Adrenal gland (tissue), 12 donors: ENCODE measurements around the gene FHIP1B. TPM values are rescaled to one million over a fixed set of nuclear protein-coding genes. Genes with fewer than 3 reads are reported as not detected.

ENCODE experiments used
- DNase-seq, 7 donors: peaks; one replicate each; pipeline ENCODE4 v3.0.0-alpha.2; 2019 to 2020
- H3K27ac ChIP-seq, 5 donors: fragments of 200-600 bp; sonication (generic) in 4 of 5; 1 replicate in 3 of 5; 2 replicates in 2 of 5; pipeline versions ENCODE4 v1.5.1 to v1.8.0; 2016 to 2020; ENCODE audit warnings: mild to moderate bottlenecking in 1 of 5
- H3K27me3 ChIP-seq: fragments of 200-600 bp; 2 replicates; pipeline ENCODE4 v1.8.0; 2021
- H3K36me3 ChIP-seq, 2 donors: fragments of 200-600 bp; replicated peaks in 1 of 2; 1 replicate in 1 of 2; 2 replicates in 1 of 2; pipeline versions ENCODE4 v1.5.1 to v1.8.0; 2018 to 2022
- H3K4me1 ChIP-seq, 2 donors: fragments of 200-600 bp; replicated peaks in 1 of 2; 1 replicate in 1 of 2; 2 replicates in 1 of 2; pipeline versions ENCODE4 v1.5.1 to v1.8.0; 2018 to 2021
- H3K4me3 ChIP-seq, 4 donors: fragments of 200-600 bp; sonication (generic) in 3 of 4; one replicate each; pipeline ENCODE4 v1.5.1; 2016 to 2018
- H3K9me3 ChIP-seq, 3 donors: fragments of 200-600 bp; sonication (generic) in 1 of 3; replicated peaks in 1 of 3; 1 replicate in 2 of 3; 2 replicates in 1 of 3; pipeline versions ENCODE4 v1.5.1 to v1.8.0; 2016 to 2021
- CTCF ChIP-seq, 6 experiments: fragments of 450-650 bp in 4 of 6; fragments of 200-600 bp in 2 of 6; sonication (generic) in 1 of 6; IDR thresholded peaks; 1 replicate in 5 of 6; 2 replicates in 1 of 6; pipeline versions ENCODE4 v1.5.1 to v1.8.0; 2016 to 2021; ENCODE audit warnings: antibody characterized with exemption in 6 of 6, mild to moderate bottlenecking in 2 of 6, moderate library complexity in 1 of 6
- POLR2A ChIP-seq, 2 donors: fragments of 450-650 bp; IDR thresholded peaks; one replicate each; pipeline ENCODE4 v1.6.1; 2017; ENCODE audit warnings: antibody characterized with exemption in 2 of 2, mild to moderate bottlenecking in 2 of 2, moderate library complexity in 1 of 2
- WGBS, 4 donors: extraction: QIAGEN DNeasy Blood & Tissue Kit in 2 of 4; methylation state at CpG; one replicate each; pipeline versions ENCODE4 v1.1.5 to v1.1.7; 2013 to 2017; 5-methylcytosine and 5-hydroxymethylcytosine counted together
- intact Hi-C, 2 donors: fragments of 100-400 bp; cut with DNase I; formaldehyde crosslinking; loops; one replicate each; pipeline versions ENCODE4 v1.14.1 to v1.15.0; 2022 to 2023
- polyA plus RNA-seq, 3 donors: library from polyadenylated mRNA; stranded (reverse); fragments of 200-250 nt in 2 of 3; fragments of 350-450 nt in 1 of 3; fragmentation: Illumina TruSeq in 1 of 3; extraction: RNeasy Lipid Tissue Mini Kit (QIAGEN cat#74804) in 1 of 3; gene quantifications; one replicate each; pipeline ENCODE4 v1.2.3, GENCODE V29; 2013 to 2014
- total RNA-seq, 9 donors: library from RNA; depleted of rRNA in 4 of 9; stranded (reverse); fragments of >200 nt in 4 of 9; fragments of 120-200 nt in 1 of 9; fragmentation: NEBNext Ultra II Directional in 1 of 9; extraction: Animal tissue kit (Norgen Biotek cat#: 25700) in 1 of 9; gene quantifications; one replicate each; pipeline versions ENCODE4 v1.1.0 to v1.2.4, GENCODE V29; 2013 to 2023
- donor health status: healthy with polysubstance abuse.
- donor health status: Bipolar disorder and iron deficiency.
- donor health status: DM: yes; HTN: yes; CAD: no.
- donor health status: DM: no; HTN: no; CAD: no.
- donor health status: DM: no; HTN: no; CAD: no.
- donor health status: DM: yes; HTN: yes; CAD: no.

The FHIP1B gene
- total and polyA plus RNA-seq, 12 donors: 12.5 to 91.2 (median 34.9) TPM

- peaks cover 0 to 45% of the 10 kb centered on the region in 2 donors for H3K36me3 ChIP-seq
- intact Hi-C loops: no loop called here
Measured at GRCh38 chr11:6210274-6210955, 24.0 kb downstream of the FHIP1B start.

GRCh38 chr11:6209801-6210200, 24.6 kb downstream of the FHIP1B start:
- Histone ChIP-seq H3K4me3 (no peak overlapping the region), H3K27me3 (no peaks in the 10 kb centered on the region), H3K9me3 (no peaks in the 10 kb centered on the region), H3K4me1 (no peaks in the 10 kb centered on the region), H3K27ac (no peak overlapping the region), H3K36me3 (peaks cover 0 to 39% of the 10 kb centered on the region in 2 donors)
- WGBS, 4 donors: 89 to 98% (median 97%) methylated on average over 7 to 12 of the region's 12 CpGs
- intact Hi-C loops: no loop called here
- no peak for TF ChIP-seq CTCF (IDR thresholded peaks at IDR 0.05)
- no peak for TF ChIP-seq POLR2A (IDR thresholded peaks at IDR 0.05)
- DNase-seq: no peak

More at GRCh38 chr11:6210274-6210955, 24.0 kb downstream of the FHIP1B start:
- no peaks in the 10 kb centered on the region for H3K9me3 ChIP-seq
- no peaks in the 10 kb centered on the region for H3K4me1 ChIP-seq
- 93 to 98% (median 97%) methylated on average over 9 of the region's 9 CpGs for WGBS, 4 donors
- no peaks in the 10 kb centered on the region for H3K27me3 ChIP-seq
- no peak for TF ChIP-seq CTCF (IDR thresholded peaks at IDR 0.05)
- no peak for TF ChIP-seq POLR2A (IDR thresholded peaks at IDR 0.05)
- H3K27ac ChIP-seq: no peak overlapping the region
- no peak overlapping the region for H3K4me3 ChIP-seq
- DNase-seq: no peak

- TF ChIP-seq CTCF (IDR thresholded peaks at IDR 0.05): no peak
- no peak for TF ChIP-seq POLR2A (IDR thresholded peaks at IDR 0.05)
- peaks cover 0 to 20% of the 10 kb centered on the region in 2 donors for H3K36me3 ChIP-seq
- intact Hi-C loops: no loop called here
Measured at GRCh38 chr11:6206456-6207180, 27.8 kb downstream of the FHIP1B start.

DNA sequence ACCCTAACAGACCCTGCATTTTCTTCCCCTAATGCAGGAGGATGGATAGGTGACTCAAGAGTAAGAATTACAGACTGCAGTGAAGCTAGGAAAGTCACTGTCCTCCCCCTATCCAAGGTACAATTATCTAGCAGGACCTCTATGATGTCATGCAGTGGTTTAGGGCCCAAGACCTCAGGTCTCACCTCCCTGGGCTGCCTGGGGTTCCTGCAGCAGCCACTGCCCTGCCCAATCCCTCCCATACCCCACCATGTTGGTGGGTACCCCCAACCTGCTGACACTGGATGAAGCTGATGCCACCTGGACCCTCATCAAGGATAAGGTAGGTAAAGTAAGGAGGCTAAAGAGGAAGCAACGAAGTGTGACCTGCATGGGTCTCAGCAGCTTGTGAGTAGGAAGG, 29.1 kb downstream of the FHIP1B start, which contains the start of gene C11orf42:
TSS of gene C11orf42 (plus strand) at position 192 of the 400 bp plus-strand sequence. CDS start at position 251, 59 bp downstream.
- Histone ChIP-seq H3K4me3 (no peak within 1 kb of the TSS), H3K4me1 (no peaks in the 10 kb centered on the region), H3K27ac (no peak within 1 kb of the TSS), H3K27me3 (no peaks in the 10 kb centered on the region), H3K9me3 (no peaks in the 10 kb centered on the region), H3K36me3 (peaks cover 0 to 7% of the 10 kb centered on the region in 2 donors)
- intact Hi-C loops: no loop called here
- WGBS, 4 donors: 88 to 94% (median 93%) methylated on average over 1 of the region's 1 CpG
- TF ChIP-seq CTCF (IDR thresholded peaks at IDR 0.05) (no peak), POLR2A (IDR thresholded peaks at IDR 0.05) (no peak)
- no peak for DNase-seq

More at GRCh38 chr11:6206456-6207180, 27.8 kb downstream of the FHIP1B start:
- Histone ChIP-seq H3K27me3 (no peaks in the 10 kb centered on the region), H3K9me3 (no peaks in the 10 kb centered on the region), H3K4me1 (no peaks in the 10 kb centered on the region), H3K27ac (no peak overlapping the region), H3K4me3 (no peak overlapping the region)
- DNase-seq: no peak
- 66 to 86% (median 72%) methylated on average over 3 of the region's 3 CpGs for WGBS, 4 donors
